MM.1S (cell line): ENCODE data around the gene APOBEC3H.

Experiments used
- DNase-seq: peaks from one replicate; pipeline ENCODE4 v3.0.0-alpha.2; 2015
- H2AFZ ChIP-seq: fragments of 300-600 bp; sonication (generic); 2 replicates; pipeline ENCODE4 v1.6.0; 2016; ENCODE audit warnings: antibody characterized with exemption, low read length
- H3F3A ChIP-seq: fragments of 300-600 bp; sonication (generic); 2 replicates; pipeline ENCODE4 v1.6.1; 2016; ENCODE audit warnings: mild to moderate bottlenecking, antibody characterized with exemption, low read length, moderate library complexity, mixed read lengths; ENCODE audit not compliant: insufficient read depth
- H3K27ac ChIP-seq: fragments of 300-600 bp; sonication (generic); 2 replicates; pipeline ENCODE4 v1.5.1; 2016; ENCODE audit warnings: mild to moderate bottlenecking, low read length
- H3K27me3 ChIP-seq: fragments of 300-600 bp; sonication (generic); replicated peaks from 2 replicates; pipeline ENCODE4 v1.6.0; 2016; ENCODE audit warnings: low read length; ENCODE audit not compliant: insufficient read depth
- H3K36me3 ChIP-seq: fragments of 300-600 bp; sonication (generic); replicated peaks from 2 replicates; pipeline ENCODE4 v1.6.1; 2016; ENCODE audit warnings: mild to moderate bottlenecking, low read length, mixed read lengths; ENCODE audit not compliant: insufficient read depth
- H3K4me1 ChIP-seq: fragments of 300-600 bp; sonication (generic); 2 replicates; pipeline ENCODE4 v1.6.1; 2016; ENCODE audit warnings: low read length, mixed read lengths
- H3K4me2 ChIP-seq: fragments of 300-600 bp; sonication (generic); 2 replicates; pipeline ENCODE4 v1.6.0; 2016; ENCODE audit warnings: low read depth, low read length
- H3K4me3 ChIP-seq: fragments of 300-600 bp; sonication (generic); 2 replicates; pipeline ENCODE4 v1.5.1; 2016; ENCODE audit warnings: low read length, mixed read lengths
- H3K79me2 ChIP-seq: fragments of 300-600 bp; sonication (generic); 2 replicates; pipeline ENCODE4 v1.6.1; 2016; ENCODE audit warnings: mixed run types, low read length, mixed read lengths
- H3K9ac ChIP-seq: fragments of 300-600 bp; sonication (generic); 2 replicates; pipeline ENCODE4 v1.6.1; 2016; ENCODE audit warnings: low read length, mixed read lengths
- H3K9me2 ChIP-seq: fragments of 300-600 bp; sonication (generic); replicated peaks from 2 replicates; pipeline ENCODE4 v1.6.1; 2016; ENCODE audit warnings: mild to moderate bottlenecking, low read length, mixed read lengths; ENCODE audit not compliant: insufficient read depth
- H3K9me3 ChIP-seq: fragments of 300-600 bp; sonication (generic); replicated peaks from 2 replicates; pipeline ENCODE4 v1.6.1; 2016; ENCODE audit warnings: mild to moderate bottlenecking, low read length, mixed read lengths; ENCODE audit not compliant: insufficient read depth
- H4K20me1 ChIP-seq: fragments of 300-600 bp; sonication (generic); 2 replicates; pipeline ENCODE4 v1.6.1; 2016; ENCODE audit warnings: mild to moderate bottlenecking, low read length, moderate library complexity, mixed read lengths; ENCODE audit not compliant: insufficient read depth
- EZH2 ChIP-seq: fragments of 300-600 bp; sonication (generic); optimal IDR thresholded peaks from 2 replicates; pipeline ENCODE3; 2017; ENCODE audit warnings: low read depth, mild to moderate bottlenecking, antibody characterized with exemption, low read length, mixed read lengths
- EZH2phosphoT487 ChIP-seq: fragments of 300-600 bp; sonication (generic); IDR thresholded peaks from 2 replicates; pipeline ENCODE4 v1.6.1; 2018; ENCODE audit warnings: antibody characterized with exemption, low read length
- TF ChIP-seq, protein P1 (sequence below): fragments of 300-600 bp; sonication (generic); IDR thresholded peaks from 2 replicates; pipeline ENCODE4 v1.5.1; 2016; ENCODE audit warnings: antibody characterized with exemption, low read length, mixed read lengths

The APOBEC3H gene

DNA sequence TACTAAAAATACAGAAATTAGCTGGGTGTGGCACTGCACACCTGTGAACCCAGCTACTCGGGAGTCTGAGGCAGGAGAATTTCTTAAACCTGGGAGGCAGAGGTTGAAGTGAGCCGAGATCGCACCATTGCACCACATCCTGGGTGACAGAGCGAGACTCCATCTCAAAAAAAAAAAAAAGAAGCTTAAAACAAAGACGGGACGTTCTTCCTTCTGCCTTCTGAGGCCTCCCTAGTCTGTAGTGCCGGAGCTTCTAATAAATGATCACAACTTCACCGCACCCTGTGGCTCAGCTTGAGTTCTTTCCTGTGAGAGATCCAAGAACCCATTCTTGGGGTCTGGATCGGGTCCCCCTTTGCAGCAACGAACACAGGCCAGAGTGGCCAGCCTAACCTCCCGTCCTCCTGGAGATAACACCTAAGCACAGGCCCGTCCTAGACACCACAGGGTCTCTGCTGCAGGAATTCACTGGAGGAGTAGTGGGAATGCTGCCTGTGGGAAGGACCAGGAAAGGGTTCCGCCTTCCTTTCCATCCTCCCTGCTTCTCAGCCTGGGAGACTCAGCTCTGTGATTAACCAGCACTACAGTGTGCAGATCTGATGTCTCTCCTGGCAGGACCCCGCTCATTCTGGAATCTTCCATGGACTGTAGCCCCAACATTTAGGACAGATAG, 2.2 kb upstream of the APOBEC3H start:
- Histone ChIP-seq H3F3A (peaks cover 25% of the 10 kb centered on the region), H3K9me2 (no peaks in the 10 kb centered on the region), H3K4me1 (peaks cover 58% of the 10 kb centered on the region), H3K9ac (no peak overlapping the region), H3K4me2 (no peak overlapping the region), H3K4me3 (no peak overlapping the region), H2AFZ (no peak overlapping the region), H4K20me1 (no peaks in the 10 kb centered on the region), H3K27me3 (no peaks in the 10 kb centered on the region), H3K36me3 (no peaks in the 10 kb centered on the region), H3K9me3 (no peaks in the 10 kb centered on the region), H3K79me2 (no peaks in the 10 kb centered on the region), H3K27ac (no peak overlapping the region)
- no peak for DNase-seq
- TF ChIP-seq, protein P1, sequence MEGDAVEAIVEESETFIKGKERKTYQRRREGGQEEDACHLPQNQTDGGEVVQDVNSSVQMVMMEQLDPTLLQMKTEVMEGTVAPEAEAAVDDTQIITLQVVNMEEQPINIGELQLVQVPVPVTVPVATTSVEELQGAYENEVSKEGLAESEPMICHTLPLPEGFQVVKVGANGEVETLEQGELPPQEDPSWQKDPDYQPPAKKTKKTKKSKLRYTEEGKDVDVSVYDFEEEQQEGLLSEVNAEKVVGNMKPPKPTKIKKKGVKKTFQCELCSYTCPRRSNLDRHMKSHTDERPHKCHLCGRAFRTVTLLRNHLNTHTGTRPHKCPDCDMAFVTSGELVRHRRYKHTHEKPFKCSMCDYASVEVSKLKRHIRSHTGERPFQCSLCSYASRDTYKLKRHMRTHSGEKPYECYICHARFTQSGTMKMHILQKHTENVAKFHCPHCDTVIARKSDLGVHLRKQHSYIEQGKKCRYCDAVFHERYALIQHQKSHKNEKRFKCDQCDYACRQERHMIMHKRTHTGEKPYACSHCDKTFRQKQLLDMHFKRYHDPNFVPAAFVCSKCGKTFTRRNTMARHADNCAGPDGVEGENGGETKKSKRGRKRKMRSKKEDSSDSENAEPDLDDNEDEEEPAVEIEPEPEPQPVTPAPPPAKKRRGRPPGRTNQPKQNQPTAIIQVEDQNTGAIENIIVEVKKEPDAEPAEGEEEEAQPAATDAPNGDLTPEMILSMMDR: no peak
- TF ChIP-seq EZH2phosphoT487: no peak
- TF ChIP-seq EZH2: no peak

DNA sequence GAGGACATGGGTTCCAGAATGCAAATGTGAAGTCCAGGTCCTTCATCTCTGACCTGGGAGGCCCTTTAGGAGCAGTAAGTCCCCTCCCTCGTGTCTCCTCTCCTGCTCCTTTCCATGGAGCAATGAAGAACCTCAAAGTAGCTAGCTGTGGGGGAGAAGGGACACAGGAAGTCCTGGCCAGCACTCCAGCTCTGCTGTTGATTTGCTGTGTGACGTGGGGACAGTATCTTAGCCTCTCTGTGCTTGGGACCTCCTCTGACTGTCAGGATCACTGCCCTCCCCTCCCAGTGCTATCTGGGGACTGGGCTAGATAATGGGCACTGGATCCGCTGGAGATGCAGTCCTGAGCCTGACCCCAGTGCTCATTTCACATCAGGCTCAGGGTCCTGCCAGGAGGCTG, 1.1 kb upstream of the APOBEC3H start:
- Histone ChIP-seq H2AFZ (no peak overlapping the region), H3K4me3 (no peak overlapping the region), H3K27me3 (no peaks in the 10 kb centered on the region), H3K79me2 (no peaks in the 10 kb centered on the region), H3K9ac (no peak overlapping the region), H3K4me1 (peaks cover 58% of the 10 kb centered on the region), H3K27ac (no peak overlapping the region), H3K9me3 (no peaks in the 10 kb centered on the region), H3K4me2 (no peak overlapping the region), H4K20me1 (no peaks in the 10 kb centered on the region), H3F3A (peaks cover 25% of the 10 kb centered on the region), H3K9me2 (no peaks in the 10 kb centered on the region), H3K36me3 (no peaks in the 10 kb centered on the region)
- no peak for DNase-seq
- TF ChIP-seq, protein P1: no peak
- TF ChIP-seq EZH2phosphoT487 (no peak), EZH2 (no peak)

DNA sequence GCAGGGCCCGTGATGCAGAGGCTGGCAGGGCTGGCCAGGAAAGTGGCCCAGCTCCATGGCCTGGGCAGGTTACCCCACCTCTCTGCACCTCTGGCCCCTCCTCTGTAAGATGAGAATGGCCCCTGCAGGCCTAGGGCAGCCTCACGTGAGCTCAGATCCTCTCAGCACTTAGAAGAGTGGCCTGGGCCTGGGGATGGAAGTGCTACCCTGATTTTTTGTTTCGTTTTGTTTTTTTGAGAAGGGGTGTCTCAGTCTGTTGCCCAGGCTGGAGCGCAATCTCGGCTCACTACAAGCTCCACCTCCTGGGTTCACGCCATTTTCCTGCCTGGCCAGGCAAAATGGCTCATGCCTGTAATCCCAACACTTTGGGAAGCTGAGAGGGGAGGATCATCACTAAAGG, 982 bp downstream of the APOBEC3H start:
- Histone ChIP-seq H3K4me3 (no peak overlapping the region), H3K9me3 (no peaks in the 10 kb centered on the region), H3K79me2 (no peaks in the 10 kb centered on the region), H3K4me2 (peak overlapping the region; percentile 70; the same call in 1 of the 2 replicates), H3K36me3 (no peaks in the 10 kb centered on the region), H4K20me1 (no peaks in the 10 kb centered on the region), H2AFZ (no peak overlapping the region), H3F3A (peaks cover 12% of the 10 kb centered on the region), H3K4me1 (peaks cover 42% of the 10 kb centered on the region), H3K9ac (no peak overlapping the region), H3K9me2 (no peaks in the 10 kb centered on the region), H3K27ac (peak overlapping the region; percentile 55; the same call in 1 of the 2 replicates), H3K27me3 (no peaks in the 10 kb centered on the region)
- TF ChIP-seq, protein P1: no peak
- TF ChIP-seq EZH2phosphoT487 (no peak), EZH2 (no peak)
- peak; percentile 31 for DNase-seq
